Epithelial cell of proximal tubule (primary cell): ENCODE measurements around the gene NDRG2. TPM values are rescaled to one million over a fixed set of nuclear protein-coding genes. Genes with fewer than 3 reads are reported as not detected.

ENCODE experiments used
- DNase-seq: peaks from one replicate; pipeline ENCODE4 v3.0.0-alpha.2; 2011; ENCODE audit warnings: low read depth
- H3K4me3 ChIP-seq: 2 replicates; pipeline ENCODE4 v1.5.1; 2011; ENCODE audit warnings: low read depth, mild to moderate bottlenecking, low read length
- total RNA-seq: library from RNA; depleted of rRNA; stranded (reverse); fragments of >200 nt; gene quantifications from 2 replicates; pipeline ENCODE4 v1.2.3, GENCODE V29; 2015
- TF ChIP-seq, protein P1 (sequence below): conservative IDR thresholded peaks from 2 replicates; pipeline ENCODE4 v1.5.1; 2012; ENCODE audit warnings: low read depth, mild to moderate bottlenecking, low read length

The NDRG2 gene
- total RNA-seq, 1 donor from 2014 or later: 16.0 TPM

DNA sequence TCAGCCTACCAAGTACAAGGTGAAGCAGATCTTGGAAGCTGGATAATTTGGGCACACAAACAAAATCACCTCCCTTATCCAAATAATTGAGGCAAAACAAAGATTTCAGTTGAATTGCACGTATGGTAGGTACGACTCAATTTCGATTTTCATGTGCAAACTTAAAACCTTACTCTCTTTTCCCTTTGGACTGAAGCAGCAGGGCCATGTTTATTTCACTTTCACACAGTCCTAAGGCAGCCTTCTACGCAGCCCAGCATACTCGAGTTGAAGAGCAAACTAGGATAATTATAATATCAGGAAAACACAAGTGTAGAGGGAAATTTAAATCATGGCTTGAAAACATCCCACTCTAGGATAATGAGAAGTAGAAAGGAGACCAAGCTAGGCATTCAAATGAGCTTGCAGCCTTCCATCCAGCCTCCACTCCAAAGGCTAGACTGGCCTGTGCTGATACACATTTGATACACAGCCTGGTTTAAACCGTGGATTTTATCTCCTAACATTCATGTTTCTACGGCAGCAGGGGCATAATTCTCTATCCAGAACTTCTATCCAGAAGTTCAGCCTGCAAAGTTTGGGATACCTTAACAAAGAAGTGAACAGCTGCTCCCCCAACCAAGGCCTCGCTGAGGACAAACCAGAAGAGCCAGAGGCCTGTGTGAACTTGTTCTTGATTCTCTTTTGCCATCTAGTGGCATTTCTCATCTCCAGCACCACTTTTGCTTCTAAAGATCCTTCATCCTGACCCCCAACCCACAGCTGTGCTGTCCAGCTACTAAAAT, 14.9 kb upstream of the NDRG2 start:
- DNase-seq: no peak
- H3K4me3 ChIP-seq: no peak overlapping the region
- TF ChIP-seq, protein P1, sequence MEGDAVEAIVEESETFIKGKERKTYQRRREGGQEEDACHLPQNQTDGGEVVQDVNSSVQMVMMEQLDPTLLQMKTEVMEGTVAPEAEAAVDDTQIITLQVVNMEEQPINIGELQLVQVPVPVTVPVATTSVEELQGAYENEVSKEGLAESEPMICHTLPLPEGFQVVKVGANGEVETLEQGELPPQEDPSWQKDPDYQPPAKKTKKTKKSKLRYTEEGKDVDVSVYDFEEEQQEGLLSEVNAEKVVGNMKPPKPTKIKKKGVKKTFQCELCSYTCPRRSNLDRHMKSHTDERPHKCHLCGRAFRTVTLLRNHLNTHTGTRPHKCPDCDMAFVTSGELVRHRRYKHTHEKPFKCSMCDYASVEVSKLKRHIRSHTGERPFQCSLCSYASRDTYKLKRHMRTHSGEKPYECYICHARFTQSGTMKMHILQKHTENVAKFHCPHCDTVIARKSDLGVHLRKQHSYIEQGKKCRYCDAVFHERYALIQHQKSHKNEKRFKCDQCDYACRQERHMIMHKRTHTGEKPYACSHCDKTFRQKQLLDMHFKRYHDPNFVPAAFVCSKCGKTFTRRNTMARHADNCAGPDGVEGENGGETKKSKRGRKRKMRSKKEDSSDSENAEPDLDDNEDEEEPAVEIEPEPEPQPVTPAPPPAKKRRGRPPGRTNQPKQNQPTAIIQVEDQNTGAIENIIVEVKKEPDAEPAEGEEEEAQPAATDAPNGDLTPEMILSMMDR: peak; percentile 72

DNA sequence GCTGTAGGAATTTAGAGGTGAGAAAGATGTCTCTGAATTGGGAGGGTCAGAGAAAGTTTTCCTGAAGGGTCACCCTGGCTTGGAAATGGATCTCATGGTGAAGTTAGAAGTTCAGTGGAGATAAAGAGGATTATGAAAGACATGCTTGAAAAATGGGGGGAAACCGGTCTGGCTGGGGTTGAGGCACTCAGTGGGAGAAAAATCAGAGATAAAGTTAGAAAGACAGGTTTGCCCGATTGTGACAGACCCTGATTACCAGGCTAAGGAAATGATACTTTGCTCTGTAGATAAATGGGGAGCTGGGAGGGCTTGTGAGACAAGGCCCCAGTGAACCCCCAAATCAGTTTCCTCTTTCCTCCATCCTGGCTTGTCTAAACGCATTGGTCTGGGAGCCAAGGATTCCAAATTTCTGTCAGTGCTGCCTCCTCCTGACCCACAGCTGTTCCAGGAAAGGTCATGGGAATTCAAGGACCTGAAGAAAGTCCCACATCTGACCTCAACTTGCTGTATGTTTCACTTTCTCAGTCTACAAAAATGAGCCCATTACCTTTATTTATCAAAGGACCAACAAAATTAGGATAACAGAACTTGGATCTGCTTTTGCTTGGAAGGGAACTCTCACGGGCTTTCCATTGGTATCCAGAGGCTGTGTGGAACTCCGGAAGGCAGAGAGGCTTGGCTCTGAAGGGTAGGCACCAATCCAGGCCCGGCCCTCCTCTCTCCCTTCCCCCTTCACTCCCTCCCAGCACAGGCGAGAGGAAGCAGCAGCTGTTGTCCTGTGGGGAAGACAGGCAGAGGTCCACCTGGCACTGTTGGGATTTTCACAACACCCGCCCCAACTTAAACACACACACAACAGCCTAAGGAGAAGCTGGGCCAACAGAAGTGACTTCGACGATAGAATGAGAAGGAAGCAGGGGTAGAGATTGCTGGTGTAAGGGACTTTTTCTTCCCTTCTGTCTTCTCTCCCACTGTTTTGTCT, 13.9 kb upstream of the NDRG2 start:
- DNase-seq: no peak
- TF ChIP-seq, protein P1: no peak

GRCh38 chr14:21037156-21037555, 12.3 kb upstream of the NDRG2 start:
- DNase-seq: no peak
- H3K4me3 ChIP-seq: no peak overlapping the region
- TF ChIP-seq, protein P1: no peak

More for the DNA sequence above, 13.9 kb upstream of the NDRG2 start:
- no peak overlapping the region for H3K4me3 ChIP-seq

DNA sequence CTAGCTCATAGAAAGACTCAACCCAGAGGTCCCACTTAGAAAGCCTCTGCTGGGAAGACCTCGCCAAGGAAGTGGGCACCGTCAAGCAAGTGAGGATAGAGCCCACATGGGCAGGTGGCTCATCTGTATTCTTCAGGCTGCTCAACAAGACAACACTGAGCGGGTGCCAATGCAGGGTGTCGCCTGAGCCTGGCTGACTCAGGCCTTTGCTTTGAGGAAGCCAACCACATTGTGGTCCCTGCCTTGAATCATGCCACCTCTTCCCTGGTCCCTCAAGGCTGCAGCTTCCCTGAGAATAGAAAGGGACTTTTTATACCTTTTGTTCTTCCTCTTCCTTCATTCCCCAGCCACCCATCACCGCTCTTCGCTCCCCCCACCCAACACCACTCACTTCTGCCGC, 11.9 kb upstream of the NDRG2 start:
- DNase-seq: no peak
- TF ChIP-seq, protein P1: no peak

DNA sequence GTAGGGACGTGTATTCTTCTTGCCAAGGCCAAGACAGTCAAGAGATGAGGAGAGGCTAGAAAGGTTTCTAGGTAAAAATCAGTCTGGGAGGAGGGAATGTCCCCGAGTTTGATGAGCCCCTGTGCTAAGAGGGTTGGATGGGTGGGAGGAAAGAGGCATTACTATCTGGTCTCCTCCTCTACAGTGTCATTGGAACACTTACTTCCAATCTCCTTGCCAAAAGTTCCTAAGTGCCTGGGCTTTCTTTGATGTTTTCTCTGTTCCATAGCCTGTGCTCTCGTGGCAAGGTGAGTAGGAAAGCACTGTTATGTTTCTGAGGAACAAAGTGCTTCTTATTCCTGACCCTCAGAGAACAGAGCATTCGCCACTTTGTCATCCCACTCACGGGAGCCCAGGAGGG, 9.8 kb upstream of the NDRG2 start, which contains the start of gene RNASE13:
RNASE13 (minus strand) TSS at position 101 of the 400 bp plus-strand sequence. CDS start 519 bp downstream, outside the sequence.
- no peak within 1 kb of the TSS for H3K4me3 ChIP-seq
- TF ChIP-seq, protein P1: no peak
- no peak for DNase-seq

More for the DNA sequence above, 11.9 kb upstream of the NDRG2 start:
- no peak overlapping the region for H3K4me3 ChIP-seq

DNA sequence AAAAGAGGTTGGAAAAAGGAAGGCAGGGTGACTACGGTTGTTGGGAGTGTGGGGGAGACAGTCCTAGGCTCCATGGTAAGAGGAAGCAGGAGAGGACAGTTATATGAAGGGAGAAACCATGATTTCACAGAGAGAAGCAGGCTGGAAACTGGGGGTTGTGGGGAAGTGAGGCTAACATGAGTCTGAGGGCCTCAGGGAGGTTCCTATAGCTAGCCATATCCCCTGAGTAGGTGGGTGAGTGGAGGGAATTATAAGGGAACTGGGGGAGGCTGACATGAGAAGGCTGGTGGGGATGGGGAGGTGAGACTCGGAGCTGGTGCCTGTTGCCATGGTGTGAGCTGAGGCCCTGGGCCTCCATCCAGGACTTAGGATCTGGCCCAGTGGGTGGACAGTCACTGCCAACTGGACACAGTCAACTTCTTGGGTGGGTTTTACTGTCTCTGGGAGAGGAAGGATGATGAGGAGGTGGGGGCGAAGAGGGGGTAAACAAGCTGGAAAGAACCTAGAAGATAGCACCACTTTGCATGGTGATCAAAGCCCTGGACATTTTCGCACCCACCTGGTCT, 8.4 kb upstream of the NDRG2 start:
- TF ChIP-seq, protein P1: no peak
- no peak for DNase-seq
- H3K4me3 ChIP-seq: no peak overlapping the region
